HG02678 (cell line): ENCODE results near the gene GALM.
"Not testable (repeated sequence)": the region's sequence is repeated elsewhere in the genome, so short reads cannot be mapped to it uniquely, and the experiment has no call there.

Experiments used
- ATAC-seq: cut with Tn5 transposase; IDR thresholded peaks from one replicate; pipeline ENCODE4 v1.9.1; 2021; ENCODE audit warnings: mild to moderate bottlenecking, moderate library complexity; ENCODE audit not compliant: unreplicated experiment

The GALM gene

GRCh38 chr2:38755891-38756290, 90.0 kb downstream of the GALM start:
- ATAC-seq: not testable (repeated sequence)

- no peak for ATAC-seq
Measured at GRCh38 chr2:38763228-38763627, 97.3 kb downstream of the GALM start.

GRCh38 chr2:38763728-38764127, 97.8 kb downstream of the GALM start:
- ATAC-seq: no peak

- no peak for ATAC-seq
Measured at GRCh38 chr2:38765149-38765548, 99.2 kb downstream of the GALM start.

- no peak for ATAC-seq
Measured at GRCh38 chr2:38765551-38765950, 99.6 kb downstream of the GALM start.

GRCh38 chr2:38771632-38772031, 105.7 kb downstream of the GALM start:
- no peak for ATAC-seq

GRCh38 chr2:38775097-38775920, 109.4 kb downstream of the GALM start:
- ATAC-seq: no peak

- ATAC-seq: no peak
Measured at GRCh38 chr2:38775921-38776225, 110.0 kb downstream of the GALM start.

- no peak for ATAC-seq
Measured at GRCh38 chr2:38776531-38776930, 110.6 kb downstream of the GALM start.

GRCh38 chr2:38778687-38779082, 112.8 kb downstream of the GALM start:
- ATAC-seq: no peak

- ATAC-seq: no peak
Measured at GRCh38 chr2:38783586-38783985, 117.7 kb downstream of the GALM start.
